Naive thymus-derived CD4-positive, alpha-beta T cell (primary cell): Measurements from ENCODE around the gene FBXW7. TPM values are rescaled to one million over a fixed set of nuclear protein-coding genes. Genes with fewer than 3 reads are reported as not detected.
"Not testable (repeated sequence)": the region's sequence is repeated elsewhere in the genome, so short reads cannot be mapped to it uniquely, and the experiment has no call there.

Experiments
- ATAC-seq: fragments of 150-1000 bp; cut with Tn5 transposase; 2 replicates; pipeline ENCODE4 v1.10.0; 2021; ENCODE audit warnings: mild to moderate bottlenecking, moderate library complexity
- CTCF ChIA-PET: fragments of 350-600 bp; sonication (Branson Sonifier 250); formaldehyde crosslinking; loops from one replicate; lab custom pipeline; 2021; ENCODE audit warnings: antibody characterized with exemption; lab: Charles Lee
- POLR2A ChIA-PET: fragments of 350-600 bp; sonication (Branson Sonifier 250); formaldehyde crosslinking; loops from one replicate; lab custom pipeline; 2021; ENCODE audit warnings: antibody characterized with exemption, inconsistent platforms; lab: Charles Lee
- DNase-seq, 9 donors: peaks; one replicate each; pipeline versions ENCODE4 v3.0.0 to v3.0.0-alpha.2; 2020 to 2022; ENCODE audit warnings: mixed read lengths in 1 of 9
- H3K27ac ChIP-seq: one replicate; pipeline ENCODE4 v1.7.0; 2013; ENCODE audit warnings: mild to moderate bottlenecking, low read depth, low read length, moderate library complexity
- H3K27me3 ChIP-seq, 2 donors: one replicate each; pipeline ENCODE4 v1.7.0; 2013; ENCODE audit warnings: low read length in 2 of 2, mild to moderate bottlenecking in 2 of 2, moderate library complexity in 2 of 2; ENCODE audit not compliant: control insufficient read depth in 2 of 2, insufficient read depth in 2 of 2
- H3K36me3 ChIP-seq, 3 experiments: 1 replicate in 2 of 3; 2 replicates in 1 of 3; pipeline ENCODE4 v1.7.0; 2013; ENCODE audit warnings: low read length in 3 of 3, mild to moderate bottlenecking in 3 of 3, moderate library complexity in 1 of 3; ENCODE audit not compliant: insufficient read depth in 3 of 3, control insufficient read depth in 2 of 3
- H3K4me1 ChIP-seq, 2 donors: one replicate each; pipeline ENCODE4 v1.7.0; 2013; ENCODE audit warnings: low read length in 2 of 2, mild to moderate bottlenecking in 2 of 2, moderate library complexity in 1 of 2; ENCODE audit not compliant: control insufficient read depth in 2 of 2, insufficient read depth in 2 of 2
- H3K4me3 ChIP-seq: 2 replicates; pipeline ENCODE4 v1.7.0; 2013; ENCODE audit warnings: mild to moderate bottlenecking, low read length
- H3K9me3 ChIP-seq, 3 experiments: 1 replicate in 2 of 3; 2 replicates in 1 of 3; pipeline ENCODE4 v1.7.0; 2013; ENCODE audit warnings: low read length in 3 of 3; ENCODE audit not compliant: control insufficient read depth in 2 of 3
- H3K27ac Mint-ChIP-seq, 9 donors: one replicate each; pipeline ENCODE4 v1.8.0; 2020 to 2022; ENCODE audit warnings: mixed read lengths in 9 of 9, mild to moderate bottlenecking in 8 of 9, moderate library complexity in 5 of 9, inconsistent platforms in 2 of 9
- H3K27me3 Mint-ChIP-seq, 5 donors: one replicate each; pipeline ENCODE4 v1.8.0; 2021 to 2022; ENCODE audit warnings: mixed read lengths in 5 of 5, mild to moderate bottlenecking in 1 of 5
- H3K36me3 Mint-ChIP-seq, 5 donors: one replicate each; pipeline ENCODE4 v1.8.0; 2020 to 2022; ENCODE audit warnings: mixed read lengths in 5 of 5, mild to moderate bottlenecking in 3 of 5, inconsistent platforms in 1 of 5
- H3K4me1 Mint-ChIP-seq, 7 donors: one replicate each; pipeline ENCODE4 v1.8.0; 2020 to 2022; ENCODE audit warnings: mixed read lengths in 7 of 7, mild to moderate bottlenecking in 3 of 7, inconsistent platforms in 1 of 7
- H3K4me3 Mint-ChIP-seq, 10 donors: one replicate each; pipeline ENCODE4 v1.8.0; 2020 to 2022; ENCODE audit warnings: mild to moderate bottlenecking in 10 of 10, mixed read lengths in 10 of 10, moderate library complexity in 6 of 10, inconsistent platforms in 2 of 10
- H3K9me3 Mint-ChIP-seq, 11 donors: one replicate each; pipeline ENCODE4 v1.8.0; 2020 to 2022; ENCODE audit warnings: mixed read lengths in 11 of 11, mild to moderate bottlenecking in 4 of 11, inconsistent platforms in 1 of 11, moderate library complexity in 1 of 11
- intact Hi-C, 2 donors: fragments of 100-400 bp; cut with micrococcal nuclease; formaldehyde crosslinking; loops; one replicate each; pipeline ENCODE4 v1.15.1; 2023
- polyA plus RNA-seq, 2 donors: library from polyadenylated mRNA; unstranded; fragments of 300-500 nt; fragmentation: Illumina TruSeq; gene quantifications; one replicate each; pipeline ENCODE4 v1.2.3, GENCODE V29; 2021
- total RNA-seq, 6 experiments: library from RNA in 5 of 6; stranded (reverse) in 5 of 6; gene quantifications; 1 replicate in 5 of 6; 2 replicates in 1 of 6; pipeline ENCODE4 v1.2.3 and lab custom pipeline; 2021 to 2026

FBXW7 gene
- total and polyA plus RNA-seq, 7 experiments from 2014 or later: 40.4 to 139 (median 114) TPM

DNA sequence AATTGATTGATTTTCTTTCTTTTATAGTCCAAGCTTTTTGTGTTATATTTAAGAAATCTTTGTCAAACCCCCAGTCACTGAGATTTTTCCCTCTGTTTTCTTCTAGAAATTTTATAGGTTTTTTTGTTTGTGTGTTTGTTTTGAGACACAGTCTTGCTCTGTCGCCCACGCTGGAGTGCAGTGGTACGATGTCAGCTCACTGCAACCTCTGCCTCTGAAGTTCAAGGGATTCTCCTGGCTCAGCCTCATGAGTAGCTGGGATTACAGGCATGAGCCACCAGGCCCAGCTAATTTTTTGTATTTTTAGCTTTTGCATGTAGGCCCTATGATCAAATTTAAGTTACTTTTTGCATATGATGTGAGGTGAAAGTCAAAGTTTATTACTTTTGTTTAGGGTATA, 20.9 kb upstream of the FBXW7 start:
- intact Hi-C loops: loop anchor here in 1 of 2 donors (5.0 kb wide), 1 partner anchor 35 kb away; no protein-coding TSS in a partner anchor
- CTCF ChIA-PET: interaction anchor here (1.2 kb wide), 1 partner anchor 155 kb away, joined by 3 read pairs; no protein-coding TSS in a partner anchor

DNA sequence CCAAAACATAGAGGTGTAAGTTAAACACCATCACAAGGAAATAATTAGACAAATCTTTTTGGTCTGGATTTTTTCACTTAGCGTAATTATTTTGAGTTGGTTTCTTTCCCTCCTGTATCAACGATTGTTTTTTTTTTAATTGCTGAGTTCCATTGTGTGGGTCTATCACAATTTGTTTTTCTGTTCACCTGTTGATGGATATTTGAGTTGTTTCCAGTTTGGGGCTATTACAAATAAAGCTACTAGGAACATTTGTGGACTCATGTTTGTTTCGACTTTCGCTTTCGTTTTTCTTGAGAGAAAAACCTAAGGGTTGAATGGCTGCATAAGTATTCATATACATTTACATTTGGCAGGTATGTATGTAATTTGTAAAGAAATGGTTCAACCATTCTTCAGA, 20.4 kb upstream of the FBXW7 start:
- H3K27ac Mint-ChIP-seq: peak overlapping the region in 7 of 9 donors; percentile 54 to 90 (median 81)
- H3K4me1 ChIP-seq: peaks cover 19 to 25% of the 10 kb centered on the region in 2 donors
- POLR2A ChIA-PET: interaction anchor here (6.4 kb wide), 1 partner anchor 19 kb away, joined by 76 read pairs; the partner anchor contains the start of gene FBXW7

More for the DNA sequence above, 20.9 kb upstream of the FBXW7 start:
- Mint-ChIP-seq H3K27me3 (no peaks in the 10 kb centered on the region), H3K4me1 (peaks cover 25 to 48% (median 44%) of the 10 kb centered on the region in 7 donors), H3K9me3 (peaks cover 0 to 4% (median 0%) of the 10 kb centered on the region in 11 donors), H3K27ac (peak overlapping the region in 4 of 9 donors; percentile 2 to 90 (median 20)), H3K4me3 (no peak overlapping the region), H3K36me3 (peaks cover 0 to 14% (median 3%) of the 10 kb centered on the region in 5 donors)
- H3K27me3 ChIP-seq: no peaks in the 10 kb centered on the region
- POLR2A ChIA-PET: no interaction called here
- DNase-seq: no peak
- H3K27ac ChIP-seq: no peak overlapping the region
- no peak overlapping the region for H3K4me3 ChIP-seq
- H3K4me1 ChIP-seq: peaks cover 19 to 25% of the 10 kb centered on the region in 2 donors
- H3K36me3 ChIP-seq: no peaks in the 10 kb centered on the region
- no peak for ATAC-seq
- no peaks in the 10 kb centered on the region for H3K9me3 ChIP-seq

GRCh38 chr4:152554742-152555141, 18.9 kb upstream of the FBXW7 start:
- Mint-ChIP-seq H3K36me3 (peaks cover 0 to 20% (median 3%) of the 10 kb centered on the region in 5 donors), H3K9me3 (peaks cover 0 to 8% (median 0%) of the 10 kb centered on the region in 11 donors), H3K4me1 (peaks cover 25 to 52% (median 48%) of the 10 kb centered on the region in 7 donors), H3K27me3 (no peaks in the 10 kb centered on the region), H3K27ac (peak overlapping the region; percentile 83 to 98 (median 90)), H3K4me3 (peak overlapping the region in 8 of 10 donors; percentile 1 to 88 (median 72))
- ChIA-PET CTCF (interaction anchor here (0.6 to 0.7 kb wide), 2 partner anchors 97 to 206 kb away, joined by 3 to 4 read pairs; no protein-coding TSS in a partner anchor), POLR2A (interaction anchor here (0.6 to 6.4 kb wide), 3 partner anchors 11 to 17 kb away, joined by 3 to 76 read pairs (median 3); partner anchors contain the start of gene FBXW7)
- Histone ChIP-seq H3K27me3 (no peaks in the 10 kb centered on the region), H3K9me3 (no peaks in the 10 kb centered on the region), H3K4me1 (peaks cover 19 to 25% of the 10 kb centered on the region in 2 donors), H3K27ac (no peak overlapping the region), H3K36me3 (no peaks in the 10 kb centered on the region), H3K4me3 (no peak overlapping the region)
- ATAC-seq: no peak
- DNase-seq: no peak
- intact Hi-C loops: loop anchor here (1.0 to 5.0 kb wide), 4 partner anchors 18 to 128 kb away; partner anchors contain the start of gene FBXW7 (in 2 of the 2)

More for the DNA sequence above, 20.4 kb upstream of the FBXW7 start:
- CTCF ChIA-PET: interaction anchor here (1.2 kb wide), 1 partner anchor 156 kb away, joined by 3 read pairs; no protein-coding TSS in a partner anchor
- DNase-seq: no peak
- Histone ChIP-seq H3K4me3 (no peak overlapping the region), H3K36me3 (no peaks in the 10 kb centered on the region), H3K27me3 (no peaks in the 10 kb centered on the region), H3K27ac (no peak overlapping the region), H3K9me3 (no peaks in the 10 kb centered on the region)
- H3K27me3 Mint-ChIP-seq: no peaks in the 10 kb centered on the region
- no peak for ATAC-seq
- intact Hi-C loops: loop anchor here in 1 of 2 donors (5.0 kb wide), 1 partner anchor 34 kb away; no protein-coding TSS in a partner anchor
- H3K9me3 Mint-ChIP-seq: peaks cover 0 to 8% (median 0%) of the 10 kb centered on the region in 11 donors
- H3K4me1 Mint-ChIP-seq: peaks cover 25 to 51% (median 47%) of the 10 kb centered on the region in 7 donors
- H3K36me3 Mint-ChIP-seq: peaks cover 0 to 19% (median 3%) of the 10 kb centered on the region in 5 donors
- H3K4me3 Mint-ChIP-seq: peak overlapping the region in 2 of 10 donors; percentile 12 to 75

DNA sequence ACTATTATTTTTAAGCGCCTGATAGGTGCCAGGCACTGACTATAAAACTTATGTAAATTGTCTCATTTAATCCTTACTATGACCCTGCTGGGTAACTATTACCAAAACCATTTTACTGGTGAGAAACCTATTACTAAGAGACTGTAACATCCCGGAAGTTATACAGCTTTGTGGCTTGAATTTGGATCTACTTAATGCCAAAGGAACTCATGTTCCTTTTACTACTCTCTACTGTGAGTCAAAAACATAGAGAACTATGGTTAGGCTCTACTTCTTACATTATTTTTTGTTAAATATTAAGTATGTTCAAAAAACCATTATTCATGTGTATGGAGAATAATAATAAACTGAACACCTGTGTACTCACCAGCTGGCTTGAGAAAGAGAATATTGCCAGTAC, 14.8 kb upstream of the FBXW7 start:
- H3K4me1 ChIP-seq: peaks cover 19 to 25% of the 10 kb centered on the region in 2 donors
- H3K4me3 ChIP-seq, ATAC-seq, H3K9me3 Mint-ChIP-seq, H3K27me3 ChIP-seq, H3K4me3 Mint-ChIP-seq, H3K36me3 ChIP-seq, H3K27ac ChIP-seq, H3K27me3 Mint-ChIP-seq, CTCF ChIA-PET, H3K9me3 ChIP-seq, DNase-seq: not testable (repeated sequence)
- H3K36me3 Mint-ChIP-seq: peaks cover 0 to 16% (median 3%) of the 10 kb centered on the region in 5 donors
- peaks cover 31 to 52% (median 48%) of the 10 kb centered on the region in 7 donors for H3K4me1 Mint-ChIP-seq
- H3K27ac Mint-ChIP-seq: peak overlapping the region in 2 of 9 donors; percentile 46 to 54
- POLR2A ChIA-PET: interaction anchor here (6.4 kb wide), 1 partner anchor 13 kb away, joined by 76 read pairs; the partner anchor contains the start of gene FBXW7
- intact Hi-C loops: loop anchor here in 1 of 2 donors (5.0 kb wide), 2 partner anchors 92 to 132 kb away; no protein-coding TSS in a partner anchor

GRCh38 chr4:152545088-152545487, 9.2 kb upstream of the FBXW7 start:
- Histone ChIP-seq H3K27me3 (no peaks in the 10 kb centered on the region), H3K4me1 (peaks cover 12% of the 10 kb centered on the region in 2 donors), H3K36me3 (peaks cover 0 to 4% (median 0%) of the 10 kb centered on the region in 3 experiments), H3K4me3 (no peak overlapping the region), H3K9me3 (no peaks in the 10 kb centered on the region), H3K27ac (no peak overlapping the region)
- peaks cover 0 to 9% (median 2%) of the 10 kb centered on the region in 5 donors for H3K36me3 Mint-ChIP-seq
- POLR2A ChIA-PET: interaction anchor here (0.8 to 0.9 kb wide), 3 partner anchors 8 to 50 kb away, joined by 3 read pairs; partner anchors contain the start of gene FBXW7
- peak overlapping the region in 1 of 10 donors; percentile 6 for H3K4me3 Mint-ChIP-seq
- CTCF ChIA-PET: interaction anchor here (1.0 kb wide), 1 partner anchor 8 kb away, joined by 7 read pairs; the partner anchor contains the start of gene FBXW7
- peak overlapping the region in 8 of 9 donors; percentile 15 to 82 (median 53) for H3K27ac Mint-ChIP-seq
- no peak for ATAC-seq
- no peak for DNase-seq
- peaks cover 5 to 45% (median 27%) of the 10 kb centered on the region in 7 donors for H3K4me1 Mint-ChIP-seq
- no peaks in the 10 kb centered on the region for H3K9me3 Mint-ChIP-seq
- intact Hi-C loops: no loop called here
- H3K27me3 Mint-ChIP-seq: no peaks in the 10 kb centered on the region

GRCh38 chr4:152544533-152544932, 8.6 kb upstream of the FBXW7 start:
- Histone ChIP-seq H3K36me3 (peaks cover 0 to 10% (median 0%) of the 10 kb centered on the region in 3 experiments), H3K4me1 (peaks cover 12 to 14% of the 10 kb centered on the region in 2 donors)
- ATAC-seq, H3K4me3 Mint-ChIP-seq, H3K9me3 ChIP-seq, CTCF ChIA-PET, H3K27ac ChIP-seq, H3K27me3 Mint-ChIP-seq, H3K9me3 Mint-ChIP-seq, H3K27me3 ChIP-seq, H3K4me3 ChIP-seq: not testable (repeated sequence)
- POLR2A ChIA-PET: interaction anchor here (0.7 to 1.2 kb wide), 3 partner anchors 8 to 9 kb away, joined by 3 to 4 read pairs (median 3); partner anchors contain the start of gene FBXW7
- peak in 1 of 9 donors; percentile 31 for DNase-seq
- intact Hi-C loops: loop anchor here in 1 of 2 donors (1.0 kb wide), 1 partner anchor 8 kb away; the partner anchor contains the start of gene FBXW7
- peaks cover 0 to 14% (median 4%) of the 10 kb centered on the region in 5 donors for H3K36me3 Mint-ChIP-seq
- H3K27ac Mint-ChIP-seq: peak overlapping the region in 5 of 9 donors; percentile 31 to 80 (median 54)
- peaks cover 5 to 50% (median 30%) of the 10 kb centered on the region in 7 donors for H3K4me1 Mint-ChIP-seq
